CD4-positive, alpha-beta T cell treated with Interleukin-15 for 1 hour (primary cell): ENCODE measurements around the gene CDK5RAP2.
"Not testable (repeated sequence)": the region's sequence is repeated elsewhere in the genome, so short reads cannot be mapped to it uniquely, and the experiment has no call there.

Experiments used
- DNase-seq: peaks from one replicate; pipeline ENCODE4 v3.0.0-alpha.2; 2020

Gene CDK5RAP2

GRCh38 chr9:120542701-120543490 is 37.1 kb downstream of the CDK5RAP2 start:
- DNase-seq: no peak

- no peak for DNase-seq
Observed at GRCh38 chr9:120541921-120542320, 38.0 kb downstream of the CDK5RAP2 start.

GRCh38 chr9:120539951-120540350 is 40.0 kb downstream of the CDK5RAP2 start:
- no peak for DNase-seq

- DNase-seq: no peak
Observed at GRCh38 chr9:120538339-120538738, 41.6 kb downstream of the CDK5RAP2 start.

- DNase-seq: no peak
Observed at GRCh38 chr9:120536949-120537640, 42.9 kb downstream of the CDK5RAP2 start.

- no peak for DNase-seq
Observed at GRCh38 chr9:120536094-120536493, 43.9 kb downstream of the CDK5RAP2 start.

- DNase-seq: no peak
Observed at GRCh38 chr9:120534266-120534665, 45.7 kb downstream of the CDK5RAP2 start.

GRCh38 chr9:120532891-120533290 is 47.1 kb downstream of the CDK5RAP2 start:
- no peak for DNase-seq

- DNase-seq: no peak
Observed at GRCh38 chr9:120532475-120532874, 47.5 kb downstream of the CDK5RAP2 start.

GRCh38 chr9:120531683-120532300 is 48.2 kb downstream of the CDK5RAP2 start:
- no peak for DNase-seq

- not testable (repeated sequence) for DNase-seq
Observed at GRCh38 chr9:120530220-120530832, 49.6 kb downstream of the CDK5RAP2 start.

GRCh38 chr9:120528829-120529228 is 51.1 kb downstream of the CDK5RAP2 start:
- no peak for DNase-seq

- no peak for DNase-seq
Observed at GRCh38 chr9:120528327-120528726, 51.6 kb downstream of the CDK5RAP2 start.

GRCh38 chr9:120526534-120526933 is 53.4 kb downstream of the CDK5RAP2 start:
- DNase-seq: no peak

- no peak for DNase-seq
Observed at GRCh38 chr9:120524863-120525262, 55.1 kb downstream of the CDK5RAP2 start.

- no peak for DNase-seq
Observed at GRCh38 chr9:120524038-120524437, 55.9 kb downstream of the CDK5RAP2 start.

GRCh38 chr9:120522558-120522957 is 57.4 kb downstream of the CDK5RAP2 start:
- DNase-seq: no peak

- DNase-seq: no peak
Observed at GRCh38 chr9:120522032-120522431, 57.9 kb downstream of the CDK5RAP2 start.

- DNase-seq: no peak
Observed at GRCh38 chr9:120521101-120521500, 58.9 kb downstream of the CDK5RAP2 start.

GRCh38 chr9:120515996-120516395 is 64.0 kb downstream of the CDK5RAP2 start:
- DNase-seq: not testable (repeated sequence)

- not testable (repeated sequence) for DNase-seq
Observed at GRCh38 chr9:120515481-120515880, 64.5 kb downstream of the CDK5RAP2 start.

- no peak for DNase-seq
Observed at GRCh38 chr9:120514405-120514804, 65.6 kb downstream of the CDK5RAP2 start.

- DNase-seq: no peak
Observed at GRCh38 chr9:120513825-120514396, 66.1 kb downstream of the CDK5RAP2 start.
